ENCODE results near the gene RNF181. TPM values are rescaled to one million over a fixed set of nuclear protein-coding genes. Genes with fewer than 3 reads are reported as not detected.

The RNF181 gene
- total RNA-seq, 1 experiment from 2014 or later, result 123 TPM

DNA sequence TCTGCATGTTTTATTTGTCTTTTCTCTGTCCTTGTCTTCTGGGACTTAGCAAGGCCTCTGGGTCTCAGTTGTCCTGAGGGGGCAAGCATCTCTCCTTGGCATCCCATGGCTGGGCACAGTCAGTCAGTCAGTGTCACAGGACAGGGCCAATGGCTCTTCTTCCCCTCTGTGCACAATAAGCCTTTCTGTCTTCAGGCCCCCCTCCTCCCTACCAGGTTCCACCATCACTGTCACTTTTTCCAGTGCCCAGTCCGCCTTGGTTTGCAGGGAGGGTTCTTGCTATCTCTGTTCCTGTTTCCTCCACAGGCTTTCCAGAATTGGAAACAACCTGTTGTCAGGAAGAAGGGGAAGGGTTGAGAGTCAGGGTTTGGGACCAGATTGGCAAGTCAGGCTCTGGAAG lies 13.1 kb upstream of the RNF181 start:
- H3K9me3 ChIP-seq, result no peaks in the 10 kb centered on the region
- no peaks in the 10 kb centered on the region for H3K9me3 Mint-ChIP-seq (ENCODE audit: unreplicated experiment)
- intact Hi-C loops (cut with micrococcal nuclease; ENCODE audit: unreplicated experiment), result no loop called here
- H3K4me3 ChIP-seq (ENCODE audit: low read depth, low read length), result no peak overlapping the region
- POLR2A ChIA-PET, result no interaction called here
- peaks cover 27% of the 10 kb centered on the region for H3K36me3 Mint-ChIP-seq (ENCODE audit: insufficient read depth, unreplicated experiment)
- H3K27ac Mint-ChIP-seq (ENCODE audit: unreplicated experiment), result no peak overlapping the region
- H3K27me3 ChIP-seq (replicated peaks; ENCODE audit: control insufficient read depth, insufficient read depth, low read length), result no peaks in the 10 kb centered on the region
- DNase-seq, result no peak
- H3K27me3 Mint-ChIP-seq (ENCODE audit: insufficient read depth, unreplicated experiment), result no peaks in the 10 kb centered on the region
- H3K4me1 ChIP-seq, result peaks cover 32% of the 10 kb centered on the region
- CTCF ChIA-PET, result no interaction called here
- no peaks in the 10 kb centered on the region; the same call in 1 of the 2 replicates for H3K36me3 ChIP-seq (ENCODE audit: control insufficient read depth, insufficient read depth, low read length)
- peaks cover 30% of the 10 kb centered on the region for H3K4me1 Mint-ChIP-seq (ENCODE audit: low read depth, unreplicated experiment)
- no TSS peak for BruUV-seq (replicated peaks)
- no peak for TF ChIP-seq CTCF (IDR thresholded peaks at IDR 0.05; ENCODE audit: insufficient read depth in 1 of 2, low read depth in 1 of 2, low read length in 1 of 2, severe bottlenecking in 1 of 2, unreplicated experiment in 1 of 2)
- H3K4me3 Mint-ChIP-seq (ENCODE audit: unreplicated experiment), result no peak overlapping the region

DNA sequence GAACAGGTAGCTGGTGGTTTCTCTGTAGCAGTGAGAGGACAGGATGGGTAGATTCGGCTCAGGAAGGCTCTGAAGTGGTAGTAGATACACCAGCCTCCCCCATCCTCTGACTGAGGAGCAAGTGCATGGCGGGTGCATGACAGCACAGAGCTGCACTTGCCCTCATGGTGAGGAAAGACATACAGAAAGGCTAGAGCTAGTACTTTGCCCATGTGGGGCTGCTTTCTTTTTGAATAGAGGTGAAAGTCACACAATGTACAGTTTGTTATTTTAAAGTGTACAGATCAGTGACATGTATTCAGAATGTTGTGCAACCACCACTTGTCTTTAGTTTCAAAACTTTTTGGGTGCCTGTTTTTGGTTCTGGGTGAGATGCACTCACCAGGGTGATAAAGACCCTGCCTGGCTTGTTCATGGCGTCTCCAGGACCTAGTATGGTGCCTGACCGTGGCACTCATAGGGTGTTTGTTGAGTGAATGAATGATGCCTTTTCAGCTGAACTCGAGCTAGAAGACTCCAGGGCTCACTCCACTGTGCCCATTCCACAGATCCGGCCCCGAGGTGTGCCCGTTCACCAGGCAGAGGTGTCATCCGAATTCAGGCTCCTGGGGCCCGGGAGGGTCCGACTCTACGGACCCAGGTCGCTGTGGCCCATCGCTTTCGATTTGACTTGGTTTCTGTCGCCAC lies 11.7 kb upstream of the RNF181 start:
- H3K27ac Mint-ChIP-seq (ENCODE audit: unreplicated experiment), result peak overlapping the region; percentile 23
- H3K9me3 Mint-ChIP-seq (ENCODE audit: unreplicated experiment), result no peaks in the 10 kb centered on the region
- BruUV-seq (replicated peaks), result TSS peak; percentile 80
- Histone ChIP-seq H3K27me3 (replicated peaks; ENCODE audit: control insufficient read depth, insufficient read depth, low read length) (no peaks in the 10 kb centered on the region), H3K4me1 (peaks cover 29% of the 10 kb centered on the region), H3K4me3 (ENCODE audit: low read depth, low read length) (peak overlapping the region; percentile 47), H3K36me3 (ENCODE audit: control insufficient read depth, insufficient read depth, low read length) (no peaks in the 10 kb centered on the region; the same call in 1 of the 2 replicates), H3K9me3 (no peaks in the 10 kb centered on the region)
- intact Hi-C loops (cut with micrococcal nuclease; ENCODE audit: unreplicated experiment), result no loop called here
- H3K27me3 Mint-ChIP-seq (ENCODE audit: insufficient read depth, unreplicated experiment), result peaks cover 8% of the 10 kb centered on the region
- POLR2A ChIA-PET, result interaction anchor here (0.6 kb wide), 2 partner anchors 23 to 524 kb away, joined by 4 to 6 read pairs; partner anchors contain the start of gene GGCX
- H3K4me1 Mint-ChIP-seq (ENCODE audit: low read depth, unreplicated experiment), result peaks cover 33% of the 10 kb centered on the region
- peaks cover 31% of the 10 kb centered on the region for H3K36me3 Mint-ChIP-seq (ENCODE audit: insufficient read depth, unreplicated experiment)
- CTCF ChIA-PET, result interaction anchor here (0.6 kb wide), 1 partner anchor 369 kb away, joined by 4 read pairs; no protein-coding TSS in a partner anchor
- no peak for TF ChIP-seq CTCF (IDR thresholded peaks at IDR 0.05; ENCODE audit: insufficient read depth in 1 of 2, low read depth in 1 of 2, low read length in 1 of 2, severe bottlenecking in 1 of 2, unreplicated experiment in 1 of 2)
- H3K4me3 Mint-ChIP-seq (ENCODE audit: unreplicated experiment), result peak overlapping the region; percentile 76
- no peak for DNase-seq

GRCh38 chr2:85584354-85584856 lies 11.1 kb upstream of the RNF181 start, which contains the start of gene VAMP5:
Gene VAMP5, plus strand, starts transcription at chr2:85584431. Its CDS starts 60 bp downstream, at chr2:85584491.
- no peaks in the 10 kb centered on the region for H3K27me3 ChIP-seq (replicated peaks; ENCODE audit: control insufficient read depth, insufficient read depth, low read length)
- peak within 1 kb of the TSS; percentile 47 for H3K4me3 ChIP-seq (ENCODE audit: low read depth, low read length)
- peak; percentile 79 to 85 for DNase-seq
- TF ChIP-seq CTCF (IDR thresholded peaks at IDR 0.05; ENCODE audit: insufficient read depth in 1 of 2, low read depth in 1 of 2, low read length in 1 of 2, severe bottlenecking in 1 of 2, unreplicated experiment in 1 of 2), result no peak
- Mint-ChIP-seq H3K9me3 (ENCODE audit: unreplicated experiment) (no peaks in the 10 kb centered on the region), H3K4me3 (ENCODE audit: unreplicated experiment) (peak within 1 kb of the TSS; percentile 76), H3K27ac (ENCODE audit: unreplicated experiment) (peak within 1 kb of the TSS; percentile 83), H3K4me1 (ENCODE audit: low read depth, unreplicated experiment) (peaks cover 30% of the 10 kb centered on the region), H3K36me3 (ENCODE audit: insufficient read depth, unreplicated experiment) (peaks cover 31% of the 10 kb centered on the region), H3K27me3 (ENCODE audit: insufficient read depth, unreplicated experiment) (peaks cover 10% of the 10 kb centered on the region)
- no peaks in the 10 kb centered on the region; the same call in 1 of the 2 replicates for H3K36me3 ChIP-seq (ENCODE audit: control insufficient read depth, insufficient read depth, low read length)
- H3K4me1 ChIP-seq, result peaks cover 27% of the 10 kb centered on the region
- BruUV-seq (replicated peaks), result no TSS peak
- H3K9me3 ChIP-seq, result no peaks in the 10 kb centered on the region
- ChIA-PET CTCF (no interaction called here), POLR2A (interaction anchor here (0.6 to 1.2 kb wide), 3 partner anchors 11 to 523 kb away, joined by 6 to 8 read pairs (median 8); partner anchors contain the start of genes GGCX and RNF181)
- intact Hi-C loops (cut with micrococcal nuclease; ENCODE audit: unreplicated experiment), result no loop called here

Measured in Caco-2 (cell line).